Measurements from ENCODE around the gene SHANK3.

- no peak for TF ChIP-seq CTCF (optimal IDR thresholded peaks at IDR 0.05 in 1 of 3, IDR thresholded peaks at IDR 0.05 in 1 of 3, conservative IDR thresholded peaks at IDR 0.05 in 1 of 3; ENCODE audit: extremely low read depth in 1 of 3, insufficient read depth in 2 of 3, low read length in 3 of 3)
- no peak for TF ChIP-seq EZH2 (IDR thresholded peaks at IDR 0.05; ENCODE audit: low read length)
These were observed 44.0 kb upstream of the SHANK3 start for GRCh38 chr22:50628543-50629134.
